HepG2 (cell line): ENCODE measurements around the gene ZNF385B.

Experiments
- EP300 ChIP-seq, 3 experiments: sonication (generic) in 1 of 3; formaldehyde crosslinking in 1 of 3; IDR thresholded peaks; 2 replicates each; pipeline versions ENCODE4 v1.5.1 to v1.6.1; 2011 to 2020; ENCODE audit warnings: low read depth in 2 of 3, low read length in 2 of 3, borderline replicate concordance in 1 of 3, improper control_type of control experiment in 1 of 3, mild to moderate bottlenecking in 1 of 3, missing genetic modification reagents in 1 of 3, moderate library complexity in 1 of 3
- ESRRA ChIP-seq: sonication (generic); formaldehyde crosslinking; IDR thresholded peaks from 2 replicates; pipeline ENCODE4 v1.5.1; 2020; ENCODE audit warnings: mild to moderate bottlenecking, low read depth, missing genetic modification reagents
- GTF2F1 ChIP-seq: fragments of 150-350 bp; IDR thresholded peaks from 2 replicates; pipeline ENCODE4 v1.6.1; 2014; ENCODE audit warnings: low read length
- MTA1 ChIP-seq: sonication (generic); formaldehyde crosslinking; IDR thresholded peaks from 2 replicates; pipeline ENCODE4 v1.4.0; 2020; ENCODE audit warnings: missing genetic modification reagents, mild to moderate bottlenecking, borderline replicate concordance
- POLR2A ChIP-seq, 2 experiments: IDR thresholded peaks; 2 replicates each; pipeline ENCODE4 v1.6.1; 2011; ENCODE audit warnings: low read depth in 2 of 2, low read length in 2 of 2, mild to moderate bottlenecking in 1 of 2, moderate library complexity in 1 of 2; ENCODE audit not compliant: insufficient read depth in 1 of 2
- SIN3A ChIP-seq: IDR thresholded peaks from 2 replicates; pipeline ENCODE4 v1.6.1; 2011; ENCODE audit warnings: low read depth, mild to moderate bottlenecking, control low read depth, low read length, borderline replicate concordance
- SRF ChIP-seq: IDR thresholded peaks from 2 replicates; pipeline ENCODE4 v1.6.1; 2011; ENCODE audit warnings: mild to moderate bottlenecking, low read depth, low read length, moderate library complexity
- TF ChIP-seq, protein P1 (sequence below): sonication (generic); formaldehyde crosslinking; IDR thresholded peaks from 2 replicates; pipeline ENCODE4 v1.5.0; 2020; ENCODE audit warnings: missing genetic modification reagents
- TF ChIP-seq, protein P2 (sequence below): sonication (generic); formaldehyde crosslinking; IDR thresholded peaks from 2 replicates; pipeline ENCODE4 v1.8.1; 2023; ENCODE audit warnings: mild to moderate bottlenecking, missing genetic modification reagents, borderline replicate concordance
- TF ChIP-seq, protein P3 (sequence below): sonication (generic); formaldehyde crosslinking; IDR thresholded peaks from 2 replicates; pipeline ENCODE4 v1.5.0; 2020; ENCODE audit warnings: mild to moderate bottlenecking, missing genetic modification reagents, moderate library complexity

DNA sequence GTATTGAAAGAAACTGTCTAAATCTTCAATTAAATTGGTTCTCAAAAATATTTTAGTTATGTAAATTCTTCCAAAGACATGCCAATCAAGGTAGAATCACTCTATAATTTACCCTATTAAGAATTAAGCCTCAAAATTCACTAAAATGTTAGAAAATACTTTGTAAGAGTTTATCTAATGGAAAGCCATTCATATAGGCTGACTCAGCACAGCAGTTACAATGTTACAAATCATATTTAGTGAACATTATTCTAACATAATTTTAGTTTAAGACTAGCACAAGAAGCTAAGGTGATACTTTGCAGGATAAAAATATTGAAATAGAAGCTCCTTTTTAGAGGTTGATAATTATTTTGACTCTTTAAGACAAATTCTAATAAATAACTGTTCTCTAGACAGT is 137.0 kb downstream of the ZNF385B start:
- TF ChIP-seq SRF = no peak
- no peak for TF ChIP-seq MTA1
- no peak for TF ChIP-seq SIN3A
- TF ChIP-seq EP300 (IDR thresholded peaks at IDR 0.05; ENCODE audit: low read depth in 2 of 2, low read length in 2 of 2) = no peak
- no peak for TF ChIP-seq EP300 (CRISPR knock-in tag; IDR thresholded peaks at IDR 0.05; ENCODE audit: borderline replicate concordance)
- TF ChIP-seq, protein P1, sequence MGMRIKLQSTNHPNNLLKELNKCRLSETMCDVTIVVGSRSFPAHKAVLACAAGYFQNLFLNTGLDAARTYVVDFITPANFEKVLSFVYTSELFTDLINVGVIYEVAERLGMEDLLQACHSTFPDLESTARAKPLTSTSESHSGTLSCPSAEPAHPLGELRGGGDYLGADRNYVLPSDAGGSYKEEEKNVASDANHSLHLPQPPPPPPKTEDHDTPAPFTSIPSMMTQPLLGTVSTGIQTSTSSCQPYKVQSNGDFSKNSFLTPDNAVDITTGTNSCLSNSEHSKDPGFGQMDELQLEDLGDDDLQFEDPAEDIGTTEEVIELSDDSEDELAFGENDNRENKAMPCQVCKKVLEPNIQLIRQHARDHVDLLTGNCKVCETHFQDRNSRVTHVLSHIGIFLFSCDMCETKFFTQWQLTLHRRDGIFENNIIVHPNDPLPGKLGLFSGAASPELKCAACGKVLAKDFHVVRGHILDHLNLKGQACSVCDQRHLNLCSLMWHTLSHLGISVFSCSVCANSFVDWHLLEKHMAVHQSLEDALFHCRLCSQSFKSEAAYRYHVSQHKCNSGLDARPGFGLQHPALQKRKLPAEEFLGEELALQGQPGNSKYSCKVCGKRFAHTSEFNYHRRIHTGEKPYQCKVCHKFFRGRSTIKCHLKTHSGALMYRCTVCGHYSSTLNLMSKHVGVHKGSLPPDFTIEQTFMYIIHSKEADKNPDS (CRISPR knock-in tag) = no peak
- TF ChIP-seq POLR2A (IDR thresholded peaks at IDR 0.05; ENCODE audit: insufficient read depth in 1 of 2, low read depth in 2 of 2, low read length in 2 of 2) = no peak
- no peak for TF ChIP-seq GTF2F1
- TF ChIP-seq ESRRA (CRISPR knock-in tag) = no peak
- TF ChIP-seq, protein P2, sequence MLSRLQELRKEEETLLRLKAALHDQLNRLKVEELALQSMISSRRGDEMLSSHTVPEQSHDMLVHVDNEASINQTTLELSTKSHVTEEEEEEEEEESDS (CRISPR knock-in tag) = no peak
- TF ChIP-seq, protein P3, sequence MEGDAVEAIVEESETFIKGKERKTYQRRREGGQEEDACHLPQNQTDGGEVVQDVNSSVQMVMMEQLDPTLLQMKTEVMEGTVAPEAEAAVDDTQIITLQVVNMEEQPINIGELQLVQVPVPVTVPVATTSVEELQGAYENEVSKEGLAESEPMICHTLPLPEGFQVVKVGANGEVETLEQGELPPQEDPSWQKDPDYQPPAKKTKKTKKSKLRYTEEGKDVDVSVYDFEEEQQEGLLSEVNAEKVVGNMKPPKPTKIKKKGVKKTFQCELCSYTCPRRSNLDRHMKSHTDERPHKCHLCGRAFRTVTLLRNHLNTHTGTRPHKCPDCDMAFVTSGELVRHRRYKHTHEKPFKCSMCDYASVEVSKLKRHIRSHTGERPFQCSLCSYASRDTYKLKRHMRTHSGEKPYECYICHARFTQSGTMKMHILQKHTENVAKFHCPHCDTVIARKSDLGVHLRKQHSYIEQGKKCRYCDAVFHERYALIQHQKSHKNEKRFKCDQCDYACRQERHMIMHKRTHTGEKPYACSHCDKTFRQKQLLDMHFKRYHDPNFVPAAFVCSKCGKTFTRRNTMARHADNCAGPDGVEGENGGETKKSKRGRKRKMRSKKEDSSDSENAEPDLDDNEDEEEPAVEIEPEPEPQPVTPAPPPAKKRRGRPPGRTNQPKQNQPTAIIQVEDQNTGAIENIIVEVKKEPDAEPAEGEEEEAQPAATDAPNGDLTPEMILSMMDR (CRISPR knock-in tag) = no peak
